Panc1 (cell line): ENCODE measurements around the gene OR14K1. TPM values are rescaled to one million over a fixed set of nuclear protein-coding genes. Genes with fewer than 3 reads are reported as not detected.

ENCODE experiments used
- ATAC-seq: fragments of 200-7000 bp; cut with Tn5 transposase; 2 replicates; pipeline ENCODE4 v1.9.1; 2020; ENCODE audit warnings: mild to moderate bottlenecking, moderate library complexity
- BruUV-seq: library from RNA; stranded (reverse); fragments of 400-500 nt; replicated peaks from 2 replicates; lab custom pipeline; 2021; lab: Mats Ljungman, UMichigan
- CTCF ChIA-PET: fragments of 300-600 bp; sonication (Branson Sonifier 250); formaldehyde crosslinking; loops from one replicate; lab custom pipeline; 2022; ENCODE audit warnings: antibody characterized with exemption; lab: Charles Lee
- POLR2A ChIA-PET: fragments of 300-600 bp; sonication (Branson Sonifier 250); formaldehyde crosslinking; loops from one replicate; lab custom pipeline; 2022; ENCODE audit warnings: antibody characterized with exemption; lab: Charles Lee
- DNase-seq: peaks from one replicate; pipeline ENCODE4 v3.0.0-alpha.2; 2010; ENCODE audit warnings: low read depth, low spot score
- H3K27ac ChIP-seq: 2 replicates; pipeline ENCODE4 v1.5.1; 2011; ENCODE audit warnings: mild to moderate bottlenecking, low read length, inconsistent platforms
- H3K27me3 ChIP-seq: fragments of 200-500 bp; sonication (Bioruptor generic); 2 replicates; pipeline ENCODE4 v1.6.0; 2014; ENCODE audit warnings: low read length, inconsistent platforms; ENCODE audit not compliant: control insufficient read depth, insufficient read depth
- H3K36me3 ChIP-seq: fragments of 200-500 bp; sonication (Bioruptor generic); 2 replicates; pipeline ENCODE4 v1.5.1; 2014; ENCODE audit warnings: inconsistent platforms, mild to moderate bottlenecking, low read length, moderate library complexity; ENCODE audit not compliant: control insufficient read depth, insufficient read depth
- H3K4me1 ChIP-seq: 2 replicates; pipeline ENCODE4 v1.5.1; 2011; ENCODE audit warnings: inconsistent platforms, mild to moderate bottlenecking, low read length, moderate library complexity; ENCODE audit not compliant: control insufficient read depth, insufficient read depth
- H3K4me3 ChIP-seq, 2 experiments: 2 replicates each; pipeline ENCODE4 v1.5.1; 2011 to 2012; ENCODE audit warnings: low read depth in 2 of 2, low read length in 2 of 2, mild to moderate bottlenecking in 2 of 2, inconsistent platforms in 1 of 2, moderate library complexity in 1 of 2
- H3K9me3 ChIP-seq: fragments of 200-500 bp; sonication (Bioruptor generic); 2 replicates; pipeline ENCODE4 v1.5.1; 2014; ENCODE audit warnings: low read depth, mild to moderate bottlenecking, inconsistent platforms, low read length, moderate library complexity; ENCODE audit not compliant: control insufficient read depth, insufficient read depth
- POLR2AphosphoS5 ChIP-seq: IDR thresholded peaks from 2 replicates; pipeline ENCODE4 v1.6.1; 2012; ENCODE audit warnings: mild to moderate bottlenecking, low read depth, low read length, moderate library complexity
- SIN3A ChIP-seq: IDR thresholded peaks from 2 replicates; pipeline ENCODE4 v1.6.1; 2012; ENCODE audit warnings: low read depth, mild to moderate bottlenecking, low read length, moderate library complexity, borderline replicate concordance; ENCODE audit not compliant: insufficient read depth
- TCF7L2 ChIP-seq: IDR thresholded peaks from 2 replicates; pipeline ENCODE4 v1.6.1; 2011; ENCODE audit warnings: mild to moderate bottlenecking, low read depth, low read length, inconsistent platforms
- in situ Hi-C: cut with HindIII; loops from 2 replicates; pipeline ENCODE4 v1.10.0; 2016; ENCODE audit warnings: low sequenced_read_pairs, low pct_unique_long_range_greater_than_20kb
- intact Hi-C: fragments of 100-400 bp; cut with micrococcal nuclease; formaldehyde crosslinking; loops from one replicate; pipeline ENCODE4 v1.10.0; 2022; ENCODE audit not compliant: unreplicated experiment
- total RNA-seq: library from RNA; stranded (reverse); gene quantifications from one replicate; pipeline ENCODE4 v1.2.1, GENCODE V29; 2021; ENCODE audit not compliant: unreplicated experiment
- TF ChIP-seq, protein P1 (sequence below), 2 experiments: IDR thresholded peaks; 2 replicates each; pipeline ENCODE4 v1.6.1; 2011 to 2012; ENCODE audit warnings: low read depth in 2 of 2, control low read depth in 1 of 2, low read length in 1 of 2, mild to moderate bottlenecking in 1 of 2, moderate library complexity in 1 of 2; ENCODE audit not compliant: insufficient read depth in 1 of 2
- TF ChIP-seq, protein P2 (sequence below): fragments of 450-650 bp; IDR thresholded peaks from 2 replicates; pipeline ENCODE4 v1.5.1; 2017; ENCODE audit warnings: mild to moderate bottlenecking

Gene OR14K1
- total RNA-seq, 1 experiment from 2014 or later = not detected

DNA sequence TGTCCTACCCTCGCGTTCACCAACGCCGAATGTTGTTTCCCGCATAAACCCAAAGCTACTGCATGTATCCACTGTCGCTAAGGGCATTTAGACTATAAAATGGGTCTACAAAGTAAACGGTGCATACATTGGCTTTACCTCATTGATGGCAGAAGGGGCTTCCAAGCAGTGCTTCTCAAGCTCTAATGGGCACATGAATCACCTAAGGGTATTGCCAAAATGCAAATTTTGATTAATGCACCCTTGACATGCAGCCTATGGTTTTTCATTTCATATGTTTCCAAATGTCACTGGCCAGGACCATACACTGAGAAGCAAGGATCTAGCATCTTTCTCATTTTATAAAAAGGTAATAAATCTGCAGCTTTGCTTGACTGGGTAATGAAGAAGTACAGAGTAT is 24.7 kb upstream of the OR14K1 start:
- DNase-seq (no peak), ATAC-seq (no peak)
- no peak overlapping the region for H3K27ac ChIP-seq
- no peaks in the 10 kb centered on the region for H3K36me3 ChIP-seq
- BruUV-seq = no TSS peak
- H3K4me1 ChIP-seq = no peaks in the 10 kb centered on the region
- ChIA-PET CTCF (no interaction called here), POLR2A (no interaction called here)
- H3K27me3 ChIP-seq = no peaks in the 10 kb centered on the region
- intact Hi-C loops (no loop called here), in situ Hi-C loops (no loop called here)
- TF ChIP-seq SIN3A (no peak), POLR2AphosphoS5 (no peak), TCF7L2 (no peak)
- TF ChIP-seq, protein P1, sequence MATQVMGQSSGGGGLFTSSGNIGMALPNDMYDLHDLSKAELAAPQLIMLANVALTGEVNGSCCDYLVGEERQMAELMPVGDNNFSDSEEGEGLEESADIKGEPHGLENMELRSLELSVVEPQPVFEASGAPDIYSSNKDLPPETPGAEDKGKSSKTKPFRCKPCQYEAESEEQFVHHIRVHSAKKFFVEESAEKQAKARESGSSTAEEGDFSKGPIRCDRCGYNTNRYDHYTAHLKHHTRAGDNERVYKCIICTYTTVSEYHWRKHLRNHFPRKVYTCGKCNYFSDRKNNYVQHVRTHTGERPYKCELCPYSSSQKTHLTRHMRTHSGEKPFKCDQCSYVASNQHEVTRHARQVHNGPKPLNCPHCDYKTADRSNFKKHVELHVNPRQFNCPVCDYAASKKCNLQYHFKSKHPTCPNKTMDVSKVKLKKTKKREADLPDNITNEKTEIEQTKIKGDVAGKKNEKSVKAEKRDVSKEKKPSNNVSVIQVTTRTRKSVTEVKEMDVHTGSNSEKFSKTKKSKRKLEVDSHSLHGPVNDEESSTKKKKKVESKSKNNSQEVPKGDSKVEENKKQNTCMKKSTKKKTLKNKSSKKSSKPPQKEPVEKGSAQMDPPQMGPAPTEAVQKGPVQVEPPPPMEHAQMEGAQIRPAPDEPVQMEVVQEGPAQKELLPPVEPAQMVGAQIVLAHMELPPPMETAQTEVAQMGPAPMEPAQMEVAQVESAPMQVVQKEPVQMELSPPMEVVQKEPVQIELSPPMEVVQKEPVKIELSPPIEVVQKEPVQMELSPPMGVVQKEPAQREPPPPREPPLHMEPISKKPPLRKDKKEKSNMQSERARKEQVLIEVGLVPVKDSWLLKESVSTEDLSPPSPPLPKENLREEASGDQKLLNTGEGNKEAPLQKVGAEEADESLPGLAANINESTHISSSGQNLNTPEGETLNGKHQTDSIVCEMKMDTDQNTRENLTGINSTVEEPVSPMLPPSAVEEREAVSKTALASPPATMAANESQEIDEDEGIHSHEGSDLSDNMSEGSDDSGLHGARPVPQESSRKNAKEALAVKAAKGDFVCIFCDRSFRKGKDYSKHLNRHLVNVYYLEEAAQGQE (IDR thresholded peaks at IDR 0.05; ENCODE audit: insufficient read depth in 1 of 2, low read depth in 2 of 2, low read length in 1 of 2) = no peak
- TF ChIP-seq, protein P2, sequence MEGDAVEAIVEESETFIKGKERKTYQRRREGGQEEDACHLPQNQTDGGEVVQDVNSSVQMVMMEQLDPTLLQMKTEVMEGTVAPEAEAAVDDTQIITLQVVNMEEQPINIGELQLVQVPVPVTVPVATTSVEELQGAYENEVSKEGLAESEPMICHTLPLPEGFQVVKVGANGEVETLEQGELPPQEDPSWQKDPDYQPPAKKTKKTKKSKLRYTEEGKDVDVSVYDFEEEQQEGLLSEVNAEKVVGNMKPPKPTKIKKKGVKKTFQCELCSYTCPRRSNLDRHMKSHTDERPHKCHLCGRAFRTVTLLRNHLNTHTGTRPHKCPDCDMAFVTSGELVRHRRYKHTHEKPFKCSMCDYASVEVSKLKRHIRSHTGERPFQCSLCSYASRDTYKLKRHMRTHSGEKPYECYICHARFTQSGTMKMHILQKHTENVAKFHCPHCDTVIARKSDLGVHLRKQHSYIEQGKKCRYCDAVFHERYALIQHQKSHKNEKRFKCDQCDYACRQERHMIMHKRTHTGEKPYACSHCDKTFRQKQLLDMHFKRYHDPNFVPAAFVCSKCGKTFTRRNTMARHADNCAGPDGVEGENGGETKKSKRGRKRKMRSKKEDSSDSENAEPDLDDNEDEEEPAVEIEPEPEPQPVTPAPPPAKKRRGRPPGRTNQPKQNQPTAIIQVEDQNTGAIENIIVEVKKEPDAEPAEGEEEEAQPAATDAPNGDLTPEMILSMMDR = no peak
- no peak overlapping the region for H3K4me3 ChIP-seq
- H3K9me3 ChIP-seq = no peaks in the 10 kb centered on the region; the same call in 1 of the 2 replicates

GRCh38 chr1:247716546-247716945 is 21.9 kb upstream of the OR14K1 start, which contains the start of gene OR6F1:
Gene OR6F1, minus strand, starts transcription at chr1:247716646. Its CDS starts 3,891 bp downstream, at chr1:247712755.
- Histone ChIP-seq H3K27me3 (no peaks in the 10 kb centered on the region), H3K27ac (no peak within 1 kb of the TSS), H3K36me3 (no peaks in the 10 kb centered on the region), H3K9me3 (no peaks in the 10 kb centered on the region; the same call in 1 of the 2 replicates), H3K4me1 (no peaks in the 10 kb centered on the region), H3K4me3 (no peak within 1 kb of the TSS)
- DNase-seq (no peak), ATAC-seq (no peak)
- in situ Hi-C loops (no loop called here), intact Hi-C loops (no loop called here)
- POLR2A ChIA-PET = no interaction called here
- no TSS peak for BruUV-seq
- CTCF ChIA-PET = interaction anchor here (0.6 kb wide), 1 partner anchor 20 kb away, joined by 5 read pairs; no protein-coding TSS in a partner anchor
- TF ChIP-seq, protein P1 (IDR thresholded peaks at IDR 0.05; ENCODE audit: insufficient read depth in 1 of 2, low read depth in 2 of 2, low read length in 1 of 2) = no peak
- TF ChIP-seq, protein P2 = no peak
- TF ChIP-seq TCF7L2 = no peak
- no peak for TF ChIP-seq POLR2AphosphoS5
- no peak for TF ChIP-seq SIN3A
